Thoracic aorta (tissue), 2 donors: ENCODE data around the gene AKR7A2. TPM values are rescaled to one million over a fixed set of nuclear protein-coding genes. Genes with fewer than 3 reads are reported as not detected.
A peak's percentile ranks its signal among the peaks of the same experiment; 100 is the strongest.

Source experiments
- ATAC-seq: fragments of 150-250 bp; one replicate; pipeline ENCODE4 v1.8.0; 2017; ENCODE audit warnings: low read depth; ENCODE audit not compliant: insufficient number of reproducible peaks, low FRiP score
- DNase-seq: peaks from one replicate; pipeline ENCODE4 v3.0.0-alpha.2; 2020; ENCODE audit warnings: low spot score
- H3K27ac ChIP-seq, 2 donors: fragments of 200-600 bp; sonication (generic); 1 replicate in 1 of 2; 2 replicates in 1 of 2; pipeline ENCODE4 v1.5.1; 2016; ENCODE audit warnings: mild to moderate bottlenecking in 2 of 2, moderate library complexity in 2 of 2
- H3K27me3 ChIP-seq: fragments of 200-600 bp; sonication (generic); replicated peaks from 2 replicates; pipeline ENCODE4 v1.6.0; 2016; ENCODE audit warnings: mild to moderate bottlenecking; ENCODE audit not compliant: insufficient read depth
- H3K36me3 ChIP-seq: fragments of 200-600 bp; sonication (generic); one replicate; pipeline ENCODE4 v1.5.1; 2016
- H3K4me1 ChIP-seq, 2 donors: fragments of 200-600 bp; sonication (generic); 1 replicate in 1 of 2; 2 replicates in 1 of 2; pipeline versions ENCODE4 v1.5.1 to v1.6.0; 2016; ENCODE audit warnings: low read depth in 2 of 2, mild to moderate bottlenecking in 1 of 2; ENCODE audit not compliant: control insufficient read depth in 1 of 2
- H3K4me3 ChIP-seq: fragments of 200-600 bp; sonication (generic); 2 replicates; pipeline ENCODE4 v1.5.1; 2016; ENCODE audit warnings: mild to moderate bottlenecking
- H3K9me3 ChIP-seq: fragments of 200-600 bp; sonication (generic); 2 replicates; pipeline ENCODE4 v1.5.1; 2016
- total RNA-seq, 2 donors: library from RNA; depleted of rRNA; stranded (reverse); fragments of >200 nt; gene quantifications; one replicate each; pipeline versions ENCODE4 v1.1.0 to v1.2.3, GENCODE V29; 2016
- TF ChIP-seq, protein P1 (sequence below): fragments of 200-600 bp; sonication (generic); IDR thresholded peaks from one replicate; pipeline ENCODE4 v1.5.1; 2019; ENCODE audit warnings: antibody characterized with exemption

Gene AKR7A2
- total RNA-seq, 2 donors from 2014 or later = 67.1 to 71.5 TPM

DNA sequence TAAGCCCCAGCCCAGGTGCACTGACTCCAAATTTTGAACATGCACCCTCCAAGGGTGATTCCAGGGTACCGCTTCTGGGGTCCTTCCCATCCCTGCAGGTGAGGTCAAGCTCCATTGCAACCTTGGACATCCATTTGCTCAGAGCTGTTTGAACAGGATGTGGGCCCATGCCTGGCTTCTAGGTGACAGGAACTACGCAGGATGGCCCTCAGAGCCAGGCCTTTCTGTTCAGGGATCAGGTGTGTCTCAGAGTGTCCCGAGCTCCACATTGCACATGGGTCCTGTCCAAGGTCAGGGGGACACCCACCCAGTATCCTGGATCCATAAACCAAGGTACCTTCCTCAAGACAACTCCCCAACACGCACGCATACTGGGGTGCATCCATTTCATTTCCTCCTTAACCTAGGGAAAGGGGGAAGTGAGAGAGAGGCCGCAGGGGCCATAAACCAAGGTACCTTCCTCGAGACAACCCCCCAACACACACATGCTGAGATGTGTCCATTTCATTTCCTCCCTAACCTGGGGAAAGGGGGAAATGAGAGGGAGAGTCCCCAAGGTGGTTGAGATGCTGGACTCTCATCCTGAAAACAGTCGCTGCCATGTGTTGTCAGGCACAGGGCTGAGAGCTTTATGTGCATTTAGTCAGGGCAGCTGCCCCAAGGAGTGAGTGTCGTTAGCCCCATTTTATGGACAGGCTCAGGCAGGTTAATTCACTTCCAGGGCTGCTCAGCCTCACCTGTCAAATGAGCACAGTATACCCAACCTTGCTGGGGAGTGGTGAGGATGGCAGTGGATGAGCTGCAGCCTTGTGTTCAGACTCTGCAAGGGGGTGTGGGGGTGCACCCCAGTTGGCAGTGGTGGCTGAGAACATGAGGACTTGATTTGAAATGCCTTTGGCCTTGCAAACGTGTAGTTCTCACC lies 2.3 kb upstream of the AKR7A2 start:
- no peaks in the 10 kb centered on the region for H3K9me3 ChIP-seq
- no peak for DNase-seq
- peaks cover 28 to 34% of the 10 kb centered on the region in 2 donors for H3K4me1 ChIP-seq
- no peak for ATAC-seq
- H3K27ac ChIP-seq = no peak overlapping the region
- no peak overlapping the region for H3K4me3 ChIP-seq
- no peaks in the 10 kb centered on the region for H3K27me3 ChIP-seq
- peaks cover 10% of the 10 kb centered on the region for H3K36me3 ChIP-seq
- TF ChIP-seq, protein P1, sequence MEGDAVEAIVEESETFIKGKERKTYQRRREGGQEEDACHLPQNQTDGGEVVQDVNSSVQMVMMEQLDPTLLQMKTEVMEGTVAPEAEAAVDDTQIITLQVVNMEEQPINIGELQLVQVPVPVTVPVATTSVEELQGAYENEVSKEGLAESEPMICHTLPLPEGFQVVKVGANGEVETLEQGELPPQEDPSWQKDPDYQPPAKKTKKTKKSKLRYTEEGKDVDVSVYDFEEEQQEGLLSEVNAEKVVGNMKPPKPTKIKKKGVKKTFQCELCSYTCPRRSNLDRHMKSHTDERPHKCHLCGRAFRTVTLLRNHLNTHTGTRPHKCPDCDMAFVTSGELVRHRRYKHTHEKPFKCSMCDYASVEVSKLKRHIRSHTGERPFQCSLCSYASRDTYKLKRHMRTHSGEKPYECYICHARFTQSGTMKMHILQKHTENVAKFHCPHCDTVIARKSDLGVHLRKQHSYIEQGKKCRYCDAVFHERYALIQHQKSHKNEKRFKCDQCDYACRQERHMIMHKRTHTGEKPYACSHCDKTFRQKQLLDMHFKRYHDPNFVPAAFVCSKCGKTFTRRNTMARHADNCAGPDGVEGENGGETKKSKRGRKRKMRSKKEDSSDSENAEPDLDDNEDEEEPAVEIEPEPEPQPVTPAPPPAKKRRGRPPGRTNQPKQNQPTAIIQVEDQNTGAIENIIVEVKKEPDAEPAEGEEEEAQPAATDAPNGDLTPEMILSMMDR = no peak

DNA sequence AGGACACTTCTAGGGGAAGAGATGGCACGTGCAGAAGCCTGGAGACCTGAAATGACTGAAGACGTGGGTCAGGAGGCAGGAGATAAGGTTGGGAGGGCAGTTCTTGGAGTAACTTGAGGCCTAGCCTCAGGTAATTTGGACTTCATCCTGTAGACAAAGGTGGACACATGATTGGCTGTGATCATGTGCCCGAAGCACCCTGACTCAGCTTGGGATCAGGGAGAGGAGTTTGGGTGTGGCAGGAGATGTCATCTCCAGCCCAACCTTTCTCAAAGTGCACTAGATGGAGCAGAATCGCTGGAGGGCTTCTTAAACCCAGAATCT lies 1.7 kb upstream of the AKR7A2 start:
- ATAC-seq (no peak), DNase-seq (no peak)
- peaks cover 10% of the 10 kb centered on the region for H3K36me3 ChIP-seq
- no peak overlapping the region for H3K27ac ChIP-seq
- peaks cover 28 to 34% of the 10 kb centered on the region in 2 donors for H3K4me1 ChIP-seq
- H3K9me3 ChIP-seq = no peaks in the 10 kb centered on the region
- no peaks in the 10 kb centered on the region for H3K27me3 ChIP-seq
- peak overlapping the region; percentile 96 for H3K4me3 ChIP-seq
- TF ChIP-seq, protein P1 = no peak

DNA sequence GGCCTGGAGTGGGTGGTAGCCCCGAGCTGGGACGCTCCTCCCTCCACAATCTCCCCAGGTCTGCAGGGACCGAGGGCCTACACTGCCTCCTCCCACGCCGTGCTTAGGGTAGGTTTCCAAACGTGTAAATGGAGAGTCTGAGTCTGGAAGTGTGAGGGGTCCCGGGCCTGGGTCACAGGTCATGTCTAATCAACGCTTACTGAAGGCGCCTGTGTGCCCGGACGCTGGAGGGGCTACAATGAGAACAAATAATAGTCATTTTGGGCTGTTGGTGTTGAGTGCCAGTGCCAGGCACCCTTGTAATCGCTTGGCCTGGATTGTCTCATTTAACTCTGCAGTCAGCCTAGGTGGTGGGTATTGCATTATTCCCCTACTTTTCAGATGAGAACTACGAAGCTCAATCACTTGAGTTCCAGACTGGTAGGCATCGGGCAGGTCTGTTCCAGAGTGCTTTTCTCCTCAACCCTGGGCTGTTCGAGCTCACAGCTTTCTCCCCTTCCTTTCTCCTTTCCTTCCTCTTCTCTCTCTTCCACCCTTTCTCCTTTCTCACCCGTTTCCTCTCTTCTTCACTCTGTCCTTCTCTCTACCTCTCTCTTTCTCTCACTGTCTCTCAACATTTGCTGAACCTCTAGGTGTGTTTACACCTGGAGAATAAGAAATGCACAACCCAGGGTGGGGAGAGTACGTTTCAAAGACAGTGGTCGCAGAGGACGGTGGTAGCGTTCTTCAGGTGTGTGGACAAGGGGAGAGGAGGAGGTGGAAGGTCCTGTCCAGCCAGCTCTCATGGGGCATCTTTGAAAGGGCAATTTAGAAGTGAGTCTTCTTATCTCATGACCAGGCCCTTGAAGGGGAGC lies 1.1 kb upstream of the AKR7A2 start:
- Histone ChIP-seq H3K9me3 (no peaks in the 10 kb centered on the region), H3K4me3 (peak overlapping the region; percentile 96), H3K27me3 (no peaks in the 10 kb centered on the region), H3K4me1 (peaks cover 28 to 34% of the 10 kb centered on the region in 2 donors), H3K36me3 (peaks cover 10% of the 10 kb centered on the region), H3K27ac (peak overlapping the region; percentile 63 to 85)
- ATAC-seq (no peak), DNase-seq (no peak)
- TF ChIP-seq, protein P1 = no peak

DNA sequence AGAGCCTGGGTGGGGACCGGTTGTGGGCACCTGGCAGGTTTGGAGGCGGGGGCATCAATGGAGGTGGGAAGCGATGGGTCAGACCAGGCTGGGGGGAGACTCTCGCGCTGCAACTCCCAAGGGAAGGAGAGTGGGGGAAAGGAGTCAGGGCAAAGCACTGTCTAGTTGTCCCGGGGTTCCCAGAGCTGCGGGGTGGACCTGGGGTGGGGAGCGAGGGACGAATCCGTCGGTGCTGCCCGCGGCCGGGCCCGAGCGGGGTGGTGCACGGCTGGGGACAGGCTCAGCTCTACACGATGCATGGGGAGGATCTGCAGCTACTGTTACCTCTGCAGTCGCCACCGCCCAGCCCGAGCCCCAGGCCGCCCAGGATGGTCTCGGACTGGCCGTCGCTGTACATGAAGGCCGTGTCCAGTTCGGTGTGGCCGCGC lies 427 bp downstream of the AKR7A2 start:
- H3K27ac ChIP-seq = peak overlapping the region; percentile 17
- DNase-seq (no peak), ATAC-seq (peak; percentile 10)
- TF ChIP-seq, protein P1 = no peak
- no peaks in the 10 kb centered on the region for H3K9me3 ChIP-seq
- H3K36me3 ChIP-seq = peaks cover 12% of the 10 kb centered on the region
- H3K4me3 ChIP-seq = peak overlapping the region; percentile 96
- no peaks in the 10 kb centered on the region for H3K27me3 ChIP-seq
- H3K4me1 ChIP-seq = peaks cover 28 to 34% of the 10 kb centered on the region in 2 donors
